ENCODE results near the gene DLGAP4.

DNA sequence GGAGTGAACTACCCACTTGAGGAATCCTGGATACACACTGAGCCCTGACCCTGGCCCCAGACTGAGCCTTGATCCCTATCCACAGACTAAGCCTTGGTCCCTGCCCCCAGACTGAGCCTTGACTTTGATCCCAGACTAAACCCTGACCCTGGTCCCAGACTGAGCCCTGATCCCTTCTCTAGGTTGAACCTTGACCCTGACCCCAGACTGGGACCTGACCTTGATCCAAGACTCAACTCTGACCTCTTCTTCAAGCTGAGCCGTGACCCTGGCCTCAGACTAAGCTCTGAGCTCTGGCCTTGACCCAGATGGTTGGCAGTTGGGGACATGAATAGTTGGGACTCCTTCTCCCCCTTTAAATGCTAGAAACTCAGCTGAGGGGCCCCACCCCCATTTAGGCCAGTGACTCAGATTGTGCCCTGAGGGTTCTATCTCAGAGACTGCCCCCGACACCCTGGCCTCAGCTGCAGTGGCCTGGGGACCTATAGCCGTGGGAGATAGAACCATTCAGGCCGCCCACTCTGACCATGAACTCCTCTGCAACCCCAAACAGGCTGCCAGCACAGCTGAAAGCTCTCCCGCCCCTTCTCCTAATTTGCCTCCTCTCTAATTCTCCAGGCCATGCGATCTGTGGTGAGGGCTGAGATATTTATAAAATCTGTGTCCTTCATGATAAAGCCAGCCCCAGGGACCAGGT is 84.7 kb downstream of the DLGAP4 start:
- TF ChIP-seq, protein P1, sequence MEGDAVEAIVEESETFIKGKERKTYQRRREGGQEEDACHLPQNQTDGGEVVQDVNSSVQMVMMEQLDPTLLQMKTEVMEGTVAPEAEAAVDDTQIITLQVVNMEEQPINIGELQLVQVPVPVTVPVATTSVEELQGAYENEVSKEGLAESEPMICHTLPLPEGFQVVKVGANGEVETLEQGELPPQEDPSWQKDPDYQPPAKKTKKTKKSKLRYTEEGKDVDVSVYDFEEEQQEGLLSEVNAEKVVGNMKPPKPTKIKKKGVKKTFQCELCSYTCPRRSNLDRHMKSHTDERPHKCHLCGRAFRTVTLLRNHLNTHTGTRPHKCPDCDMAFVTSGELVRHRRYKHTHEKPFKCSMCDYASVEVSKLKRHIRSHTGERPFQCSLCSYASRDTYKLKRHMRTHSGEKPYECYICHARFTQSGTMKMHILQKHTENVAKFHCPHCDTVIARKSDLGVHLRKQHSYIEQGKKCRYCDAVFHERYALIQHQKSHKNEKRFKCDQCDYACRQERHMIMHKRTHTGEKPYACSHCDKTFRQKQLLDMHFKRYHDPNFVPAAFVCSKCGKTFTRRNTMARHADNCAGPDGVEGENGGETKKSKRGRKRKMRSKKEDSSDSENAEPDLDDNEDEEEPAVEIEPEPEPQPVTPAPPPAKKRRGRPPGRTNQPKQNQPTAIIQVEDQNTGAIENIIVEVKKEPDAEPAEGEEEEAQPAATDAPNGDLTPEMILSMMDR (optimal IDR thresholded peaks at IDR 0.05 in 1 of 3, IDR thresholded peaks at IDR 0.05 in 1 of 3, conservative IDR thresholded peaks at IDR 0.05 in 1 of 3; ENCODE audit: extremely low read depth in 1 of 3, insufficient read depth in 2 of 3, low read length in 3 of 3) = no peak
- no peak for TF ChIP-seq EZH2 (IDR thresholded peaks at IDR 0.05; ENCODE audit: low read length)
